HCT116 (cell line): ENCODE measurements around the gene C1orf35. TPM values are rescaled to one million over a fixed set of nuclear protein-coding genes. Genes with fewer than 3 reads are reported as not detected.

Experiments
- ATAC-seq: fragments of 200-7000 bp; cut with Tn5 transposase; 2 replicates; pipeline ENCODE4 v1.9.1; 2020; ENCODE audit warnings: mild to moderate bottlenecking, moderate library complexity
- BruUV-seq: library from RNA; stranded (reverse); fragments of 400-500 nt; replicated peaks from 2 replicates; lab custom pipeline; 2021; lab: Mats Ljungman, UMichigan
- CTCF ChIA-PET: fragments of 300-600 bp; sonication (Branson Sonifier 250); formaldehyde crosslinking; loops from one replicate; lab custom pipeline; 2021; ENCODE audit warnings: antibody characterized with exemption; lab: Charles Lee
- POLR2A ChIA-PET: fragments of 300-600, 350-600 bp; sonication (Branson Sonifier 250); formaldehyde crosslinking; loops from one replicate; lab custom pipeline; 2021; ENCODE audit warnings: antibody characterized with exemption; lab: Charles Lee
- RAD21 ChIA-PET, 2 experiments: fragments of 300-600 bp; sonication (Branson Sonifier 250); formaldehyde crosslinking; loops; one replicate each; lab custom pipeline; 2023; ENCODE audit warnings: low total read pairs in 2 of 2; ENCODE audit not compliant: uncharacterized antibody in 2 of 2, unreplicated experiment in 2 of 2, low non-redundant PET in 1 of 2; lab: Charles Lee
- DNase-seq: peaks from one replicate; pipeline ENCODE4 v3.0.0-alpha.2; 2010; ENCODE audit warnings: low read depth, low spot score
- H2AFZ ChIP-seq: fragments of 200-600 bp; shearing (Covaris generic), sonication (generic); 2 replicates; pipeline ENCODE4 v1.6.1; 2017; ENCODE audit warnings: low read depth, mixed run types, mixed read lengths, antibody characterized with exemption, low read length; ENCODE audit not compliant: poor library complexity, severe bottlenecking
- H3K27ac ChIP-seq: 2 replicates; pipeline ENCODE4 v1.5.1; 2012; ENCODE audit warnings: low read depth, low read length
- H3K27me3 ChIP-seq: fragments of 200-600 bp; sonication (generic); 2 replicates; pipeline ENCODE4 v1.6.1; 2016; ENCODE audit warnings: mixed run types, low read length, mixed read lengths; ENCODE audit not compliant: insufficient read depth
- H3K36me3 ChIP-seq, 2 experiments: fragments of 200-500 bp in 1 of 2; fragments of 200-600 bp in 1 of 2; sonication (Bioruptor generic) in 1 of 2; sonication (generic) in 1 of 2; 2 replicates each; pipeline versions ENCODE4 v1.5.1 to v1.6.1; 2014 to 2016; ENCODE audit warnings: low read length in 2 of 2, inconsistent platforms in 1 of 2, mixed read lengths in 1 of 2, mixed run types in 1 of 2; ENCODE audit not compliant: insufficient read depth in 2 of 2, control insufficient read depth in 1 of 2
- H3K4me1 ChIP-seq, 2 experiments: fragments of 200-600 bp in 1 of 2; sonication (generic) in 1 of 2; 2 replicates each; pipeline versions ENCODE4 v1.5.1 to v1.6.1; 2012 to 2017; ENCODE audit warnings: low read length in 2 of 2, inconsistent platforms in 1 of 2, mild to moderate bottlenecking in 1 of 2, mixed read lengths in 1 of 2, mixed run types in 1 of 2, moderate library complexity in 1 of 2; ENCODE audit not compliant: insufficient read depth in 2 of 2, control insufficient read depth in 1 of 2
- H3K4me2 ChIP-seq: fragments of 200-600 bp; sonication (generic); 2 replicates; pipeline ENCODE4 v1.6.1; 2017; ENCODE audit warnings: mixed run types, low read length, mixed read lengths
- H3K4me3 ChIP-seq, 2 experiments: fragments of 200-600 bp in 1 of 2; sonication (generic) in 1 of 2; replicated peaks in 1 of 2; 2 replicates each; pipeline ENCODE4 v1.5.1; 2011 to 2016; ENCODE audit warnings: low read length in 2 of 2, control low read depth in 1 of 2, low read depth in 1 of 2, mild to moderate bottlenecking in 1 of 2, mixed read lengths in 1 of 2, mixed run types in 1 of 2
- H3K79me2 ChIP-seq: fragments of 200-600 bp; sonication (generic); 2 replicates; pipeline ENCODE4 v1.6.1; 2017; ENCODE audit warnings: mild to moderate bottlenecking, mixed run types, low read length, moderate library complexity, mixed read lengths; ENCODE audit not compliant: insufficient read depth
- H3K9ac ChIP-seq: fragments of 200-600 bp; sonication (generic); 2 replicates; pipeline ENCODE4 v1.6.1; 2016; ENCODE audit warnings: low read length, mixed read lengths
- H3K9me2 ChIP-seq: fragments of 200-600 bp; sonication (generic), shearing (Covaris generic); 2 replicates; pipeline ENCODE4 v1.6.1; 2017; ENCODE audit warnings: mixed run types, mild to moderate bottlenecking, moderate library complexity; ENCODE audit not compliant: insufficient read depth
- H3K9me3 ChIP-seq, 2 experiments: fragments of 200-500 bp in 1 of 2; fragments of 200-600 bp in 1 of 2; sonication (Bioruptor generic) in 1 of 2; sonication (generic) in 1 of 2; 2 replicates each; pipeline ENCODE4 v1.6.1; 2014 to 2017; ENCODE audit warnings: low read length in 2 of 2, mixed read lengths in 2 of 2, inconsistent platforms in 1 of 2, low read depth in 1 of 2, mild to moderate bottlenecking in 1 of 2, mixed run types in 1 of 2, moderate library complexity in 1 of 2; ENCODE audit not compliant: control insufficient read depth in 1 of 2, insufficient read depth in 1 of 2
- H4K20me1 ChIP-seq: fragments of 200-600 bp; sonication (generic), shearing (Covaris generic); 2 replicates; pipeline ENCODE4 v1.6.1; 2017; ENCODE audit warnings: mixed run types, mild to moderate bottlenecking, moderate library complexity; ENCODE audit not compliant: insufficient read depth
- EGR1 ChIP-seq: IDR thresholded peaks from 2 replicates; pipeline ENCODE4 v1.6.1; 2012; ENCODE audit warnings: low read depth
- ELF1 ChIP-seq: IDR thresholded peaks from 2 replicates; pipeline ENCODE4 v1.6.1; 2012; ENCODE audit warnings: low read depth, borderline replicate concordance
- FOSL1 ChIP-seq: IDR thresholded peaks from 2 replicates; pipeline ENCODE4 v1.6.1; 2012; ENCODE audit warnings: low read depth
- JUND ChIP-seq: IDR thresholded peaks from 2 replicates; pipeline ENCODE4 v1.6.1; 2012
- POLR2A ChIP-seq: IDR thresholded peaks from 2 replicates; pipeline ENCODE4 v1.7.0; 2011; ENCODE audit warnings: borderline replicate concordance; ENCODE audit not compliant: insufficient read depth, insufficient read length; ENCODE audit errors: extremely low read depth
- SRF ChIP-seq: IDR thresholded peaks from 2 replicates; pipeline ENCODE4 v1.6.1; 2012; ENCODE audit warnings: low read depth
- ZFX ChIP-seq: fragments of 450-650 bp; IDR thresholded peaks from 2 replicates; pipeline ENCODE4 v1.6.1; 2017
- ZNF274 ChIP-seq: fragments of 200-500 bp; sonication (Bioruptor generic); IDR thresholded peaks from 2 replicates; pipeline ENCODE4 v1.6.1; 2014; ENCODE audit warnings: mild to moderate bottlenecking, low read depth, low read length, inconsistent platforms
- intact Hi-C: fragments of 100-400 bp; cut with micrococcal nuclease; formaldehyde crosslinking; loops from 2 replicates; pipeline ENCODE4 v1.10.0; 2022
- total RNA-seq: library from RNA; stranded (reverse); gene quantifications from one replicate; pipeline ENCODE4 v1.2.1, GENCODE V29; 2021; ENCODE audit not compliant: unreplicated experiment
- TF ChIP-seq, protein P1 (sequence below), 3 experiments: fragments of 200-600 bp in 1 of 3; sonication (generic) in 1 of 3; IDR thresholded peaks in 2 of 3; conservative IDR thresholded peaks in 1 of 3; 2 replicates each; pipeline ENCODE4 v1.5.1; 2012 to 2017; ENCODE audit warnings: low read depth in 2 of 3, low read length in 2 of 3, antibody characterized with exemption in 1 of 3, borderline replicate concordance in 1 of 3, control low read depth in 1 of 3, mild to moderate bottlenecking in 1 of 3, mixed read lengths in 1 of 3, mixed run types in 1 of 3, moderate library complexity in 1 of 3; ENCODE audit not compliant: insufficient read depth in 1 of 3
- TF ChIP-seq, protein P2 (sequence below): IDR thresholded peaks from 2 replicates; pipeline ENCODE4 v1.6.1; 2011; ENCODE audit warnings: mild to moderate bottlenecking, low read length, moderate library complexity; ENCODE audit not compliant: insufficient replicate concordance; ENCODE audit errors: extremely low read depth
- TF ChIP-seq, protein P3 (sequence below): IDR thresholded peaks from 2 replicates; pipeline ENCODE4 v1.6.1; 2012; ENCODE audit warnings: low read depth
- TF ChIP-seq, protein P4 (sequence below): IDR thresholded peaks from 2 replicates; pipeline ENCODE4 v1.6.1; 2012

C1orf35 gene
- total RNA-seq, 1 experiment from 2014 or later, result 26.1 TPM

DNA sequence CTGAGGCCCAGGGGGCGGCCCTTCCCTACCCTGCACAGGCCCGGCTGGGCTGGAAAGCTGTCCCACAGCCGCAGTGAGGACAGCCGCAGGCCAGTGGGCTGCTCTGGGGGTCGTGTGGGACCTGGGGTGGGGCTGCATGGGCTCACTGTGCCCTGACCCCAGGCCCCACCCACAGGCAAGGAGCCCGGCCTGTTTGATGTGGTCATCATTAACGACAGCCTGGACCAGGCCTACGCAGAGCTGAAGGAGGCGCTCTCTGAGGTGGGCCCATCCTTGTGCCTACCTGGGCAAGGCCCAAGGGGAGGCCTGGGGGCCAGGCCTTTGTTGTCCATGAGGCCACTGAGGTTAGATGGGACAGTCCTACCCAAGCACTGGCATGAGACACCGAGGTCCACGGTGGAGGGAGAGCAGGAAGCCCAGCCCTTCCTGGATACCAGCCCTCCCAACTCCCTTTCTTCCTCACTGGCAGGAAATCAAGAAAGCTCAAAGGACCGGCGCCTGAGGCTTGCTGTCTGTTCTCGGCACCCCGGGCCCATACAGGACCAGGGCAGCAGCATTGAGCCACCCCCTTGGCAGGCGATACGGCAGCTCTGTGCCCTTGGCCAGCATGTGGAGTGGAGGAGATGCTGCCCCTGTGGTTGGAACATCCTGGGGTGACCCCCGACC, 45.2 kb upstream of the C1orf35 start:
- Histone ChIP-seq H3K4me1 (no peaks in the 10 kb centered on the region), H3K27ac (no peak overlapping the region; the same call in 1 of the 2 replicates), H3K79me2 (peaks cover 27% of the 10 kb centered on the region), H3K36me3 (0 out of 4 replicates have a peak, but pooled peaks cover 0 to 6% of the 10 kb centered on the region in 2 experiments), H3K9ac (no peak overlapping the region), H2AFZ (no peak overlapping the region), H3K27me3 (no peaks in the 10 kb centered on the region), H3K4me3 (no peak overlapping the region), H3K9me2 (no peaks in the 10 kb centered on the region), H4K20me1 (no peaks in the 10 kb centered on the region), H3K9me3 (no peaks in the 10 kb centered on the region), H3K4me2 (no peak overlapping the region)
- no TSS peak for BruUV-seq
- no peak for TF ChIP-seq ELF1
- TF ChIP-seq, protein P1, sequence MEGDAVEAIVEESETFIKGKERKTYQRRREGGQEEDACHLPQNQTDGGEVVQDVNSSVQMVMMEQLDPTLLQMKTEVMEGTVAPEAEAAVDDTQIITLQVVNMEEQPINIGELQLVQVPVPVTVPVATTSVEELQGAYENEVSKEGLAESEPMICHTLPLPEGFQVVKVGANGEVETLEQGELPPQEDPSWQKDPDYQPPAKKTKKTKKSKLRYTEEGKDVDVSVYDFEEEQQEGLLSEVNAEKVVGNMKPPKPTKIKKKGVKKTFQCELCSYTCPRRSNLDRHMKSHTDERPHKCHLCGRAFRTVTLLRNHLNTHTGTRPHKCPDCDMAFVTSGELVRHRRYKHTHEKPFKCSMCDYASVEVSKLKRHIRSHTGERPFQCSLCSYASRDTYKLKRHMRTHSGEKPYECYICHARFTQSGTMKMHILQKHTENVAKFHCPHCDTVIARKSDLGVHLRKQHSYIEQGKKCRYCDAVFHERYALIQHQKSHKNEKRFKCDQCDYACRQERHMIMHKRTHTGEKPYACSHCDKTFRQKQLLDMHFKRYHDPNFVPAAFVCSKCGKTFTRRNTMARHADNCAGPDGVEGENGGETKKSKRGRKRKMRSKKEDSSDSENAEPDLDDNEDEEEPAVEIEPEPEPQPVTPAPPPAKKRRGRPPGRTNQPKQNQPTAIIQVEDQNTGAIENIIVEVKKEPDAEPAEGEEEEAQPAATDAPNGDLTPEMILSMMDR (IDR thresholded peaks at IDR 0.05 in 2 of 3, conservative IDR thresholded peaks at IDR 0.05 in 1 of 3; ENCODE audit: borderline replicate concordance in 1 of 3, insufficient read depth in 1 of 3, low read depth in 2 of 3, low read length in 2 of 3), result 0 out of 6 replicates have a peak, but pooled peaks of 1 of the 3 experiments have one; percentile 10
- RAD21 ChIA-PET, result no interaction called here
- CTCF ChIA-PET, result no interaction called here
- POLR2A ChIA-PET, result no interaction called here
- intact Hi-C loops, result no loop called here
- DNase-seq (no peak), ATAC-seq (peak; percentile 23; the same call in 1 of the 2 replicates)

DNA sequence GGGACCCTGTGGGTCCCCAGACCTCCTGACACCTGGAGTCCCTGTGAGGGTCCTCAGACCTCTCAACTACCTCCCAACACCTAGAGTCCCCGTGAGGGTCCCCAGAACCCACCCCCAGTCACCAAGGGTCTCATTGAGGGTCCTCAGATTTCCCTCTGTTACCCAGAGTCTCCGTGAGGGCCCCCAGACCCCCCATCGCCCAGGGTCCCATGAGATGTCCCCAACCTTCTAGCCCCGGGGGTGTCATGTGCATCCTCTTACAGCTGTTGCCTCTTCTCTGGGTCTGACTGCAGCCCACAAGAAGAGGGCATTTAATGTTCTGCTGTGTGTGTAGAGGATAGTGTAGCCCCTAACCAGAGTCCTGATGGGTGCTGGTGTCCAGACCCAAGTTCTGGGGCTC, 44.6 kb upstream of the C1orf35 start:
- CTCF ChIA-PET, result no interaction called here
- no peak overlapping the region for H3K27ac ChIP-seq
- RAD21 ChIA-PET, result no interaction called here
- H3K9ac ChIP-seq, result no peak overlapping the region
- BruUV-seq, result no TSS peak
- no peak for DNase-seq
- intact Hi-C loops, result no loop called here
- no peaks in the 10 kb centered on the region for H3K27me3 ChIP-seq
- no peaks in the 10 kb centered on the region for H4K20me1 ChIP-seq
- H2AFZ ChIP-seq, result no peak overlapping the region
- no peaks in the 10 kb centered on the region for H3K9me2 ChIP-seq
- H3K4me3 ChIP-seq, result no peak overlapping the region
- H3K4me2 ChIP-seq, result no peak overlapping the region
- no peaks in the 10 kb centered on the region for H3K9me3 ChIP-seq
- no peaks in the 10 kb centered on the region; a peak in 1 of 4 replicates for H3K4me1 ChIP-seq
- no peak for ATAC-seq
- POLR2A ChIA-PET, result no interaction called here
- peaks cover 32% of the 10 kb centered on the region for H3K79me2 ChIP-seq
- H3K36me3 ChIP-seq, result 0 out of 4 replicates have a peak, but pooled peaks cover 0 to 6% of the 10 kb centered on the region in 2 experiments
- TF ChIP-seq ZNF274 (no peak), EGR1 (no peak), FOSL1 (no peak), SRF (no peak), ELF1 (no peak), POLR2A (no peak), ZFX (no peak), JUND (no peak)
- TF ChIP-seq, protein P2, sequence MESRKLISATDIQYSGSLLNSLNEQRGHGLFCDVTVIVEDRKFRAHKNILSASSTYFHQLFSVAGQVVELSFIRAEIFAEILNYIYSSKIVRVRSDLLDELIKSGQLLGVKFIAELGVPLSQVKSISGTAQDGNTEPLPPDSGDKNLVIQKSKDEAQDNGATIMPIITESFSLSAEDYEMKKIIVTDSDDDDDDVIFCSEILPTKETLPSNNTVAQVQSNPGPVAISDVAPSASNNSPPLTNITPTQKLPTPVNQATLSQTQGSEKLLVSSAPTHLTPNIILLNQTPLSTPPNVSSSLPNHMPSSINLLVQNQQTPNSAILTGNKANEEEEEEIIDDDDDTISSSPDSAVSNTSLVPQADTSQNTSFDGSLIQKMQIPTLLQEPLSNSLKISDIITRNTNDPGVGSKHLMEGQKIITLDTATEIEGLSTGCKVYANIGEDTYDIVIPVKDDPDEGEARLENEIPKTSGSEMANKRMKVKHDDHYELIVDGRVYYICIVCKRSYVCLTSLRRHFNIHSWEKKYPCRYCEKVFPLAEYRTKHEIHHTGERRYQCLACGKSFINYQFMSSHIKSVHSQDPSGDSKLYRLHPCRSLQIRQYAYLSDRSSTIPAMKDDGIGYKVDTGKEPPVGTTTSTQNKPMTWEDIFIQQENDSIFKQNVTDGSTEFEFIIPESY, result no peak
- TF ChIP-seq, protein P3, sequence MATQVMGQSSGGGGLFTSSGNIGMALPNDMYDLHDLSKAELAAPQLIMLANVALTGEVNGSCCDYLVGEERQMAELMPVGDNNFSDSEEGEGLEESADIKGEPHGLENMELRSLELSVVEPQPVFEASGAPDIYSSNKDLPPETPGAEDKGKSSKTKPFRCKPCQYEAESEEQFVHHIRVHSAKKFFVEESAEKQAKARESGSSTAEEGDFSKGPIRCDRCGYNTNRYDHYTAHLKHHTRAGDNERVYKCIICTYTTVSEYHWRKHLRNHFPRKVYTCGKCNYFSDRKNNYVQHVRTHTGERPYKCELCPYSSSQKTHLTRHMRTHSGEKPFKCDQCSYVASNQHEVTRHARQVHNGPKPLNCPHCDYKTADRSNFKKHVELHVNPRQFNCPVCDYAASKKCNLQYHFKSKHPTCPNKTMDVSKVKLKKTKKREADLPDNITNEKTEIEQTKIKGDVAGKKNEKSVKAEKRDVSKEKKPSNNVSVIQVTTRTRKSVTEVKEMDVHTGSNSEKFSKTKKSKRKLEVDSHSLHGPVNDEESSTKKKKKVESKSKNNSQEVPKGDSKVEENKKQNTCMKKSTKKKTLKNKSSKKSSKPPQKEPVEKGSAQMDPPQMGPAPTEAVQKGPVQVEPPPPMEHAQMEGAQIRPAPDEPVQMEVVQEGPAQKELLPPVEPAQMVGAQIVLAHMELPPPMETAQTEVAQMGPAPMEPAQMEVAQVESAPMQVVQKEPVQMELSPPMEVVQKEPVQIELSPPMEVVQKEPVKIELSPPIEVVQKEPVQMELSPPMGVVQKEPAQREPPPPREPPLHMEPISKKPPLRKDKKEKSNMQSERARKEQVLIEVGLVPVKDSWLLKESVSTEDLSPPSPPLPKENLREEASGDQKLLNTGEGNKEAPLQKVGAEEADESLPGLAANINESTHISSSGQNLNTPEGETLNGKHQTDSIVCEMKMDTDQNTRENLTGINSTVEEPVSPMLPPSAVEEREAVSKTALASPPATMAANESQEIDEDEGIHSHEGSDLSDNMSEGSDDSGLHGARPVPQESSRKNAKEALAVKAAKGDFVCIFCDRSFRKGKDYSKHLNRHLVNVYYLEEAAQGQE, result no peak
- TF ChIP-seq, protein P4, sequence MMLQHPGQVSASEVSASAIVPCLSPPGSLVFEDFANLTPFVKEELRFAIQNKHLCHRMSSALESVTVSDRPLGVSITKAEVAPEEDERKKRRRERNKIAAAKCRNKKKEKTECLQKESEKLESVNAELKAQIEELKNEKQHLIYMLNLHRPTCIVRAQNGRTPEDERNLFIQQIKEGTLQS, result no peak
